Mammary epithelial cell (primary cell): ENCODE data around the gene MAGI1.

Experiments used
- EZH2 ChIP-seq: IDR thresholded peaks from 2 replicates; pipeline ENCODE4 v1.6.1; 2012; ENCODE audit warnings: low read length, inconsistent platforms, borderline replicate concordance
- TF ChIP-seq, protein P1 (sequence below), 2 donors: IDR thresholded peaks in 1 of 2; conservative IDR thresholded peaks in 1 of 2; 2 replicates each; pipeline ENCODE4 v1.5.1; 2011 to 2012; ENCODE audit warnings: inconsistent platforms in 2 of 2, low read length in 2 of 2, mild to moderate bottlenecking in 2 of 2, control low read depth in 1 of 2, low read depth in 1 of 2; ENCODE audit not compliant: insufficient read depth in 1 of 2; ENCODE audit errors: extremely low read depth in 1 of 2

DNA sequence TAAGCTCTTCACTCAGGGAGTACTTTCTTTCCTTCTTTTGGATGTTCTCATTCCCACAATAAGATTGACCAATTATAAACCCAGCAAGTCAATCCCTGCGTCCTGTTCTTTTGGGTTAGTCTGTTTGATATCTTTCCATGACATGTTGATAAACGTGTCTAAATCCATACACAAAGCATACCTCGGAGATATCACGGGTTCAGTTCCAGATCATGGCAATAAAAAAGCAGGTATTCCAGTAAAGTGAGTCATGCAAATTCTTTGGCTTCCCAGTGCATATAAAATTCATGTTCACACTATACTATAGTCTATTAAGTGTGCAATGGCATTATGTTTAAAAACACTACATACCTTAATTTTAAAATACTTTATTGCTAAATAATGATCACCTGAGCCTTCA is 667.7 kb downstream of the MAGI1 start:
- TF ChIP-seq, protein P1, sequence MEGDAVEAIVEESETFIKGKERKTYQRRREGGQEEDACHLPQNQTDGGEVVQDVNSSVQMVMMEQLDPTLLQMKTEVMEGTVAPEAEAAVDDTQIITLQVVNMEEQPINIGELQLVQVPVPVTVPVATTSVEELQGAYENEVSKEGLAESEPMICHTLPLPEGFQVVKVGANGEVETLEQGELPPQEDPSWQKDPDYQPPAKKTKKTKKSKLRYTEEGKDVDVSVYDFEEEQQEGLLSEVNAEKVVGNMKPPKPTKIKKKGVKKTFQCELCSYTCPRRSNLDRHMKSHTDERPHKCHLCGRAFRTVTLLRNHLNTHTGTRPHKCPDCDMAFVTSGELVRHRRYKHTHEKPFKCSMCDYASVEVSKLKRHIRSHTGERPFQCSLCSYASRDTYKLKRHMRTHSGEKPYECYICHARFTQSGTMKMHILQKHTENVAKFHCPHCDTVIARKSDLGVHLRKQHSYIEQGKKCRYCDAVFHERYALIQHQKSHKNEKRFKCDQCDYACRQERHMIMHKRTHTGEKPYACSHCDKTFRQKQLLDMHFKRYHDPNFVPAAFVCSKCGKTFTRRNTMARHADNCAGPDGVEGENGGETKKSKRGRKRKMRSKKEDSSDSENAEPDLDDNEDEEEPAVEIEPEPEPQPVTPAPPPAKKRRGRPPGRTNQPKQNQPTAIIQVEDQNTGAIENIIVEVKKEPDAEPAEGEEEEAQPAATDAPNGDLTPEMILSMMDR (conservative IDR thresholded peaks at IDR 0.05 in 1 of 2, IDR thresholded peaks at IDR 0.05 in 1 of 2; ENCODE audit: extremely low read depth in 1 of 2, insufficient read depth in 1 of 2, low read depth in 1 of 2, low read length in 2 of 2), result no peak
- no peak for TF ChIP-seq EZH2
